ENCODE data around the gene ABL1. TPM values are rescaled to one million over a fixed set of nuclear protein-coding genes. Genes with fewer than 3 reads are reported as not detected.
A peak's percentile ranks its signal among the peaks of the same experiment; 100 is the strongest.

The ABL1 gene
- total RNA-seq, 1 experiment from 2014 or later: 33.0 TPM

GRCh38 chr9:130918101-130918825 lies 83.2 kb downstream of the ABL1 start:
- DNase-seq (ENCODE audit: low read depth): no peak

- no peak for DNase-seq (ENCODE audit: low read depth)
These were observed 83.9 kb downstream of the ABL1 start for GRCh38 chr9:130918826-130919558.

- DNase-seq (ENCODE audit: low read depth): no peak
These were observed 84.6 kb downstream of the ABL1 start for GRCh38 chr9:130919559-130920145.

GRCh38 chr9:130920233-130920632 lies 85.2 kb downstream of the ABL1 start:
- DNase-seq (ENCODE audit: low read depth): no peak

GRCh38 chr9:130920762-130921299 lies 85.8 kb downstream of the ABL1 start:
- no peak for DNase-seq (ENCODE audit: low read depth)

- DNase-seq (ENCODE audit: low read depth): no peak
These were observed 86.4 kb downstream of the ABL1 start for GRCh38 chr9:130921300-130921988.

- no peak for DNase-seq (ENCODE audit: low read depth)
These were observed 87.2 kb downstream of the ABL1 start for GRCh38 chr9:130921989-130922892.

GRCh38 chr9:130922893-130923610 lies 88.0 kb downstream of the ABL1 start:
- no peak for DNase-seq (ENCODE audit: low read depth)

GRCh38 chr9:130923611-130924447 lies 88.8 kb downstream of the ABL1 start:
- no peak for DNase-seq (ENCODE audit: low read depth)

GRCh38 chr9:130924448-130924788 lies 89.4 kb downstream of the ABL1 start:
- DNase-seq (ENCODE audit: low read depth): no peak

- DNase-seq (ENCODE audit: low read depth): no peak
These were observed 90.1 kb downstream of the ABL1 start for GRCh38 chr9:130925050-130925678.

- DNase-seq (ENCODE audit: low read depth): peak; percentile 63
These were observed 92.3 kb downstream of the ABL1 start for GRCh38 chr9:130927338-130927737.

- peak; percentile 93 for DNase-seq (ENCODE audit: low read depth)
These were observed 93.2 kb downstream of the ABL1 start for GRCh38 chr9:130927995-130928900.

GRCh38 chr9:130929571-130930038 lies 94.6 kb downstream of the ABL1 start:
- no peak for DNase-seq (ENCODE audit: low read depth)

- no peak for DNase-seq (ENCODE audit: low read depth)
These were observed 95.2 kb downstream of the ABL1 start for GRCh38 chr9:130930132-130930803.

GRCh38 chr9:130930804-130931349 lies 95.8 kb downstream of the ABL1 start:
- DNase-seq (ENCODE audit: low read depth): no peak
